SU-DHL-6 (cell line): ENCODE data around the gene NCKAP1.
A peak's percentile ranks its signal among the peaks of the same experiment; 100 is the strongest.
"Not testable (repeated sequence)": the region's sequence is repeated elsewhere in the genome, so short reads cannot be mapped to it uniquely, and the experiment has no call there.

Source experiments
- H2AFZ ChIP-seq: fragments of 200-600 bp; sonication (generic); 2 replicates; pipeline ENCODE4 v1.6.1; 2014; ENCODE audit warnings: low read depth, mild to moderate bottlenecking, moderate library complexity, mixed read lengths, antibody characterized with exemption, low read length; ENCODE audit not compliant: severe bottlenecking
- H3F3A ChIP-seq: fragments of 200-600 bp; shearing (Covaris generic); 2 replicates; pipeline ENCODE4 v1.6.0; 2016; ENCODE audit warnings: antibody characterized with exemption, mild to moderate bottlenecking; ENCODE audit not compliant: insufficient read depth
- H3K27ac ChIP-seq: fragments of 200-600 bp; sonication (generic); 2 replicates; pipeline ENCODE4 v1.5.1; 2016; ENCODE audit warnings: low read depth, mild to moderate bottlenecking, low read length, moderate library complexity, mixed read lengths
- H3K27me3 ChIP-seq: fragments of 200-600 bp; sonication (generic), shearing (Covaris generic); 2 replicates; pipeline ENCODE4 v1.6.0; 2014; ENCODE audit warnings: mild to moderate bottlenecking, low read length
- H3K36me3 ChIP-seq: fragments of 200-600 bp; sonication (generic); 2 replicates; pipeline ENCODE4 v1.6.1; 2014; ENCODE audit warnings: mild to moderate bottlenecking, low read length, mixed read lengths
- H3K4me2 ChIP-seq: fragments of 300-600, 200-600 bp; shearing (Covaris generic), sonication (generic); 2 replicates; pipeline ENCODE4 v1.6.0; 2014; ENCODE audit warnings: low read length, low read depth, mild to moderate bottlenecking; ENCODE audit not compliant: poor library complexity, severe bottlenecking
- H3K4me3 ChIP-seq: fragments of 200-600 bp; sonication (generic); 2 replicates; pipeline ENCODE4 v1.5.1; 2014; ENCODE audit warnings: antibody characterized with exemption, low read length, mild to moderate bottlenecking, mixed read lengths; ENCODE audit not compliant: insufficient read depth, poor library complexity, severe bottlenecking
- H3K79me2 ChIP-seq: fragments of 200-600 bp; sonication (generic); 2 replicates; pipeline ENCODE4 v1.6.1; 2014; ENCODE audit warnings: mild to moderate bottlenecking, low read length, moderate library complexity; ENCODE audit not compliant: insufficient read depth
- H3K9ac ChIP-seq: fragments of 200-600 bp; sonication (generic); 2 replicates; pipeline ENCODE4 v1.7.0; 2014; ENCODE audit warnings: mild to moderate bottlenecking, low read length
- H3K9me2 ChIP-seq: fragments of 200-600 bp; sonication (generic); replicated peaks from 2 replicates; pipeline ENCODE4 v1.6.1; 2014; ENCODE audit warnings: low read length; ENCODE audit not compliant: insufficient read depth
- H3K9me3 ChIP-seq: fragments of 200-600 bp; sonication (generic); 2 replicates; pipeline ENCODE4 v1.6.1; 2014; ENCODE audit warnings: low read length, mixed read lengths; ENCODE audit not compliant: insufficient read depth
- H4K20me1 ChIP-seq: fragments of 200-600 bp; sonication (generic); 2 replicates; pipeline ENCODE4 v1.6.1; 2014; ENCODE audit warnings: low read depth, mild to moderate bottlenecking, antibody characterized with exemption, low read length, moderate library complexity, mixed read lengths
- EZH2phosphoT487 ChIP-seq: fragments of 200-600 bp; sonication (generic), shearing (Covaris generic); conservative IDR thresholded peaks from 2 replicates; pipeline ENCODE4 v1.6.1; 2018; ENCODE audit warnings: mild to moderate bottlenecking, antibody characterized with exemption, low read length, moderate library complexity, mixed read lengths
- TF ChIP-seq, protein P1 (sequence below): fragments of 200-600 bp; sonication (generic); IDR thresholded peaks from one replicate; pipeline ENCODE4 v1.5.1; 2017; ENCODE audit warnings: antibody characterized with exemption, mild to moderate bottlenecking, low read length, moderate library complexity; ENCODE audit not compliant: insufficient read depth, poor library complexity, severe bottlenecking

The NCKAP1 gene

DNA sequence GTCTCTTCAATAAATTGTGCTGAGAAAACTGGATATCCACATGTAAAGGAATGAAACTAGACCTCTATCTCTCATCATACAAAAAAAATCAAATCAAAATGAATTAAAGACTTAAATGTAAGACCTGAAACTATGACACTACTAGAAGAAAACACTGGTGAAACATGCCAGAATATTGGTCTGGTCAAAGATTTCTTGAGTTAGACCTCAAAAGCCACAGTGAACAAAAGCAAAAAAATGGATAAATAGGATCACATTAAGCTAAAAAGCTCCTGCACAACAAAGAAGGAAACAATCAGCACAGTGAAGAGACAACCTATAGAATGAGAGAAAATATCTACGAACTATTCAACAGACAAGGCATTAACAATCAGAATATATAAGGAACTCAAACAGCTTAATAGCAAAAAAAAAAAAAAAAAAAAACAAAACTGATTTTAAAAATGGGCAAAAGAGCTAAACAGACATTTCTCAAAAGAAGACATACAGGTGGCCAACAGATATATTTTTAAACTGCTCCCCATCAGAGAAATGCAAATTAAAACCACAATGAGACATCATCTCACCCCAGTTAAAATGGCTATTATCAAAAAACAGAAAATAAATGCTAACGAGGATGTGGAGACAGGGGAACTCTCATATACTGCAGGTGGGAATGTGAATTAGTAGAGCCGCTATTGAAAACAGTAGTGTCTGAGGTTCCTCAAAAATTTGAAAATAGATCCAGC lies 66.3 kb downstream of the NCKAP1 start:
- peak overlapping the region; percentile 51 for H3K4me2 ChIP-seq
- peak overlapping the region; percentile 65 for H3K27ac ChIP-seq
- peaks cover 10% of the 10 kb centered on the region; the same call in 1 of the 2 replicates for H3F3A ChIP-seq
- H2AFZ ChIP-seq: no peak overlapping the region
- no peaks in the 10 kb centered on the region for H4K20me1 ChIP-seq
- 0 out of 2 replicates have a peak, but pooled peaks cover 3% of the 10 kb centered on the region for H3K36me3 ChIP-seq
- H3K9me3 ChIP-seq: no peaks in the 10 kb centered on the region
- no peak for TF ChIP-seq EZH2phosphoT487
- TF ChIP-seq, protein P1, sequence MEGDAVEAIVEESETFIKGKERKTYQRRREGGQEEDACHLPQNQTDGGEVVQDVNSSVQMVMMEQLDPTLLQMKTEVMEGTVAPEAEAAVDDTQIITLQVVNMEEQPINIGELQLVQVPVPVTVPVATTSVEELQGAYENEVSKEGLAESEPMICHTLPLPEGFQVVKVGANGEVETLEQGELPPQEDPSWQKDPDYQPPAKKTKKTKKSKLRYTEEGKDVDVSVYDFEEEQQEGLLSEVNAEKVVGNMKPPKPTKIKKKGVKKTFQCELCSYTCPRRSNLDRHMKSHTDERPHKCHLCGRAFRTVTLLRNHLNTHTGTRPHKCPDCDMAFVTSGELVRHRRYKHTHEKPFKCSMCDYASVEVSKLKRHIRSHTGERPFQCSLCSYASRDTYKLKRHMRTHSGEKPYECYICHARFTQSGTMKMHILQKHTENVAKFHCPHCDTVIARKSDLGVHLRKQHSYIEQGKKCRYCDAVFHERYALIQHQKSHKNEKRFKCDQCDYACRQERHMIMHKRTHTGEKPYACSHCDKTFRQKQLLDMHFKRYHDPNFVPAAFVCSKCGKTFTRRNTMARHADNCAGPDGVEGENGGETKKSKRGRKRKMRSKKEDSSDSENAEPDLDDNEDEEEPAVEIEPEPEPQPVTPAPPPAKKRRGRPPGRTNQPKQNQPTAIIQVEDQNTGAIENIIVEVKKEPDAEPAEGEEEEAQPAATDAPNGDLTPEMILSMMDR: no peak
- no peaks in the 10 kb centered on the region for H3K79me2 ChIP-seq
- no peaks in the 10 kb centered on the region for H3K27me3 ChIP-seq
- H3K4me3 ChIP-seq: peak overlapping the region; percentile 17
- H3K9ac ChIP-seq: no peak overlapping the region
- H3K9me2 ChIP-seq: no peaks in the 10 kb centered on the region

DNA sequence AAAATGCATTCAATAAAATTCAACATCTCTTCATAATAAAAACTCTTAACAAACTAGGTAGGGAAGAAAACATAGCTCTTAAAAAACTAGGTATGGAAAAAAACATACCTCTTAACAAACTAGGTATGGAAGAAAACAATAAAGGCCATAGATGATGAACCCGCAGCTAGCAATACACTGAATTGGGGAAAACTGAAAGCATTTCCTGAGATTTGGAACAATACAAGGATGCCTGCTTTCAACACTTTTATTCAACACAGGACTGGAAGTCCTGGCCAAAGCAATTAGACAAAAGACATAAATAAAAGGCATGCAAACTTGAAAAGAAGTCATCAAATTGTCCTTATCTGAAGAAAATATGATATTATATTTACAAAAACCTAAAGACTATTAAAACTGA lies 67.8 kb downstream of the NCKAP1 start:
- TF ChIP-seq, protein P1: no peak
- TF ChIP-seq EZH2phosphoT487: no peak
- H4K20me1 ChIP-seq: no peaks in the 10 kb centered on the region
- 0 out of 2 replicates have a peak, but pooled peaks cover 3% of the 10 kb centered on the region for H3K36me3 ChIP-seq
- H3K79me2 ChIP-seq: no peaks in the 10 kb centered on the region
- H3K27me3 ChIP-seq: no peaks in the 10 kb centered on the region
- no peak overlapping the region for H3K4me2 ChIP-seq
- no peak overlapping the region for H3K4me3 ChIP-seq
- no peaks in the 10 kb centered on the region for H3K9me2 ChIP-seq
- no peak overlapping the region for H2AFZ ChIP-seq
- H3K27ac ChIP-seq: no peak overlapping the region
- H3F3A ChIP-seq: peaks cover 10% of the 10 kb centered on the region; the same call in 1 of the 2 replicates
- no peaks in the 10 kb centered on the region for H3K9me3 ChIP-seq
- no peak overlapping the region for H3K9ac ChIP-seq

DNA sequence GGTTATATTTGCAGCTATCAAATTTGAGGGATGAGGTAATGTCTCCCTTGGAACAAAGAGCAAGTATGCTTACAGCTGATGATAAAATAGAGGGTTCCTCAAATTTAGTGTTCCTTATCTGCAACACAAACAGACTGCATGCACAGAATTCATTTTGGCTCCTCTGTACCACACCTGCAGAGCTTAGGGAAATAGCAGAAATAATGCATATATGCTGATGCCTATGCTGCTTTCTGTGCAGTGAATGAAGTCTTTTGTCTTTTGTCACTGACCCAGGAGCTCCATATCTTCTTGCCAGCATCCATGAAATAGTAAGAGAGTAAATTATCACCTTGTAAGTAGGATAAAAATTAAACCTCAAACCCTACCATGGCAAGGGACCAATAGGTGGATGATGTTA lies 69.8 kb downstream of the NCKAP1 start:
- Histone ChIP-seq H3K9me2 (no peaks in the 10 kb centered on the region), H3K79me2 (no peaks in the 10 kb centered on the region), H3K27me3 (no peaks in the 10 kb centered on the region), H3K27ac (no peak overlapping the region), H3K36me3 (0 out of 2 replicates have a peak, but pooled peaks cover 3% of the 10 kb centered on the region), H3K4me3 (no peak overlapping the region), H4K20me1 (no peaks in the 10 kb centered on the region), H3K9ac (no peak overlapping the region), H3K9me3 (no peaks in the 10 kb centered on the region), H3K4me2 (no peak overlapping the region), H3F3A (peaks cover 10% of the 10 kb centered on the region; the same call in 1 of the 2 replicates), H2AFZ (no peak overlapping the region)
- TF ChIP-seq EZH2phosphoT487: no peak
- TF ChIP-seq, protein P1: no peak

DNA sequence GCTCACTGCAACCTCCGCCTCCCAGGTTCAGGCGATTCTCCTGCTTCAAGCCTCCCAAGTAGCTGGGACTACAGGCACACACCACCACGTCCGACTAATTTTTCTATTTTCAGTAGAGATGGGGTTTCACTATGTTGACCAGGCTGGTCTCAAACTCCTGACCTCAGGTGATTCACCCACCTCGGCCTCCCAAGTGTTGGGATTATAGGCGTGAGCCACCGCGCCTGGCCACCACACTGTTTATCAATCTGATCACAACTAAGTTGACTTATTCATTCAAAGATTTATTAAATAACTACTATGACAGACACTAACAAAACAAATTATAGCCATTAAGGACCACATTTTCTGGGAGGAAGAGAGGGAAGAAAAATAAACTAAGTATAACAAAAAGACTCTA lies 71.9 kb downstream of the NCKAP1 start:
- not testable (repeated sequence) for H3K36me3 ChIP-seq, H3K27me3 ChIP-seq, H3K27ac ChIP-seq, H3K9ac ChIP-seq, H3F3A ChIP-seq, H3K9me3 ChIP-seq, H4K20me1 ChIP-seq, H3K4me3 ChIP-seq, H3K4me2 ChIP-seq, H2AFZ ChIP-seq, H3K9me2 ChIP-seq, H3K79me2 ChIP-seq
